Mesothelial cell of epicardium (in vitro differentiated cells): Measurements from ENCODE around the gene GPR146. TPM values are rescaled to one million over a fixed set of nuclear protein-coding genes. Genes with fewer than 3 reads are reported as not detected.

Experiments used
- DNase-seq, 2 experiments: peaks; one replicate each; pipeline ENCODE4 v3.0.0; 2021; ENCODE audit warnings: low spot score in 2 of 2; ENCODE audit not compliant: unreplicated experiment in 2 of 2
- H3K27ac Mint-ChIP-seq: 2 replicates; pipeline ENCODE4 v1.8.0; 2021; ENCODE audit warnings: mixed read lengths
- H3K27me3 Mint-ChIP-seq: 2 replicates; pipeline ENCODE4 v1.8.0; 2021; ENCODE audit warnings: low read depth, mixed read lengths
- H3K36me3 Mint-ChIP-seq: 2 replicates; pipeline ENCODE4 v1.8.0; 2021; ENCODE audit warnings: mixed read lengths
- H3K4me1 Mint-ChIP-seq: 2 replicates; pipeline ENCODE4 v1.8.0; 2021; ENCODE audit warnings: mixed read lengths
- H3K4me3 Mint-ChIP-seq: 2 replicates; pipeline ENCODE4 v1.8.0; 2021; ENCODE audit warnings: mild to moderate bottlenecking, moderate library complexity, mixed read lengths
- H3K9me3 Mint-ChIP-seq: 2 replicates; pipeline ENCODE4 v1.8.0; 2021; ENCODE audit warnings: mixed read lengths
- total RNA-seq: library from RNA; stranded (reverse); gene quantifications from 3 replicates; pipeline ENCODE4 v1.2.1, GENCODE V29; 2021
- TF ChIP-seq, protein P1 (sequence below): fragments of 200-600 bp; sonication (generic); IDR thresholded peaks from one replicate; pipeline ENCODE4 v1.5.0; 2021; ENCODE audit warnings: antibody characterized with exemption; ENCODE audit not compliant: unreplicated experiment

GPR146 gene
- total RNA-seq, 1 donor from 2014 or later, result 1.0 TPM

GRCh38 chr7:1046722-1047679 is 2.7 kb downstream of the GPR146 start:
- TF ChIP-seq, protein P1, sequence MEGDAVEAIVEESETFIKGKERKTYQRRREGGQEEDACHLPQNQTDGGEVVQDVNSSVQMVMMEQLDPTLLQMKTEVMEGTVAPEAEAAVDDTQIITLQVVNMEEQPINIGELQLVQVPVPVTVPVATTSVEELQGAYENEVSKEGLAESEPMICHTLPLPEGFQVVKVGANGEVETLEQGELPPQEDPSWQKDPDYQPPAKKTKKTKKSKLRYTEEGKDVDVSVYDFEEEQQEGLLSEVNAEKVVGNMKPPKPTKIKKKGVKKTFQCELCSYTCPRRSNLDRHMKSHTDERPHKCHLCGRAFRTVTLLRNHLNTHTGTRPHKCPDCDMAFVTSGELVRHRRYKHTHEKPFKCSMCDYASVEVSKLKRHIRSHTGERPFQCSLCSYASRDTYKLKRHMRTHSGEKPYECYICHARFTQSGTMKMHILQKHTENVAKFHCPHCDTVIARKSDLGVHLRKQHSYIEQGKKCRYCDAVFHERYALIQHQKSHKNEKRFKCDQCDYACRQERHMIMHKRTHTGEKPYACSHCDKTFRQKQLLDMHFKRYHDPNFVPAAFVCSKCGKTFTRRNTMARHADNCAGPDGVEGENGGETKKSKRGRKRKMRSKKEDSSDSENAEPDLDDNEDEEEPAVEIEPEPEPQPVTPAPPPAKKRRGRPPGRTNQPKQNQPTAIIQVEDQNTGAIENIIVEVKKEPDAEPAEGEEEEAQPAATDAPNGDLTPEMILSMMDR, result no peak
- no peaks in the 10 kb centered on the region for H3K36me3 Mint-ChIP-seq
- no peak overlapping the region for H3K27ac Mint-ChIP-seq
- no peaks in the 10 kb centered on the region for H3K27me3 Mint-ChIP-seq
- H3K4me3 Mint-ChIP-seq, result no peak overlapping the region
- H3K4me1 Mint-ChIP-seq, result peaks cover 30% of the 10 kb centered on the region
- no peak for DNase-seq
- H3K9me3 Mint-ChIP-seq, result no peaks in the 10 kb centered on the region

DNA sequence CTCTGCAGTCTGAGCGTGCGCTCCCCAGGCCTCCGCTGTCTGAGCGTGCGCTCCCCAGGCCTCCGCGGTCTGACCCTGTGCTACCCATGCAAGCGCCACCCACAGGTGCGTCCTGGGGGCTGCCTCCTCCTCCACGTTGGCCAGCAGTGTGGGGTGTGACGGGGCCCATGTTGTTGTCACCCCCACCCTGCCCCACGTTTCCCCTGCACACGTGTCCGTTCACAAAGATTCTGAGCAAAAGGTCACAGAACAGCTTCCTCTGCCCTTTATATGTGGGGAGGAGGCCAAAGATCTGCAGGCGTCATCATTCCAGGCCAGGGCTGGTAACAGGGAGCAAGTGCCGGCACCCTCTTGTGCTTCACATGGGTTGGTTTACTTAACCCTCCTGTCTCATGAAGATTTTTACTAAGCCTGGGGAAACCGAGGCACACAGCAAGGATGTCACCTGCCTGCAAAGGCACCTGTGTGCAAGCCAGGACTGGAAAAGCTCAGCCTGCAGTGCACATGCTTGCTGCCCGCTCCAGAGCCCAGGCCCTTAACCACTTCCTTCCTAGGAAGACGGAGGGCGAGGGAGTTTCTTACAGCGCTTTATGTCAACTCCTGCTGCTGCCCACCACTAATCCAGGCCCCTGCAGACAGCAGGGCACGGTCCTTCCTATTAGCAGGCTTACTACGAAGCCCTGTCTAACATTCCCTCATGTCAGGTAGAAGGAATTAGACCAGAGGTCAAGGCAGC is 4.8 kb downstream of the GPR146 start:
- TF ChIP-seq, protein P1, result no peak
- peaks cover 17% of the 10 kb centered on the region for H3K4me1 Mint-ChIP-seq
- H3K9me3 Mint-ChIP-seq, result no peaks in the 10 kb centered on the region
- no peaks in the 10 kb centered on the region for H3K27me3 Mint-ChIP-seq
- no peak overlapping the region for H3K4me3 Mint-ChIP-seq
- no peak overlapping the region for H3K27ac Mint-ChIP-seq
- no peaks in the 10 kb centered on the region for H3K36me3 Mint-ChIP-seq
- DNase-seq, result no peak

GRCh38 chr7:1049801-1050200 is 5.5 kb downstream of the GPR146 start:
- Mint-ChIP-seq H3K9me3 (no peaks in the 10 kb centered on the region), H3K36me3 (no peaks in the 10 kb centered on the region), H3K27ac (no peak overlapping the region), H3K27me3 (no peaks in the 10 kb centered on the region), H3K4me1 (peaks cover 17% of the 10 kb centered on the region), H3K4me3 (no peak overlapping the region)
- no peak for DNase-seq
- TF ChIP-seq, protein P1, result no peak

- no peaks in the 10 kb centered on the region for H3K27me3 Mint-ChIP-seq
- DNase-seq, result no peak
- no peaks in the 10 kb centered on the region for H3K36me3 Mint-ChIP-seq
- H3K4me1 Mint-ChIP-seq, result peaks cover 11% of the 10 kb centered on the region
- no peak overlapping the region for H3K4me3 Mint-ChIP-seq
- TF ChIP-seq, protein P1, result no peak
- H3K27ac Mint-ChIP-seq, result no peak overlapping the region
- no peaks in the 10 kb centered on the region for H3K9me3 Mint-ChIP-seq
Measured at GRCh38 chr7:1050254-1050906, 6.0 kb downstream of the GPR146 start.

DNA sequence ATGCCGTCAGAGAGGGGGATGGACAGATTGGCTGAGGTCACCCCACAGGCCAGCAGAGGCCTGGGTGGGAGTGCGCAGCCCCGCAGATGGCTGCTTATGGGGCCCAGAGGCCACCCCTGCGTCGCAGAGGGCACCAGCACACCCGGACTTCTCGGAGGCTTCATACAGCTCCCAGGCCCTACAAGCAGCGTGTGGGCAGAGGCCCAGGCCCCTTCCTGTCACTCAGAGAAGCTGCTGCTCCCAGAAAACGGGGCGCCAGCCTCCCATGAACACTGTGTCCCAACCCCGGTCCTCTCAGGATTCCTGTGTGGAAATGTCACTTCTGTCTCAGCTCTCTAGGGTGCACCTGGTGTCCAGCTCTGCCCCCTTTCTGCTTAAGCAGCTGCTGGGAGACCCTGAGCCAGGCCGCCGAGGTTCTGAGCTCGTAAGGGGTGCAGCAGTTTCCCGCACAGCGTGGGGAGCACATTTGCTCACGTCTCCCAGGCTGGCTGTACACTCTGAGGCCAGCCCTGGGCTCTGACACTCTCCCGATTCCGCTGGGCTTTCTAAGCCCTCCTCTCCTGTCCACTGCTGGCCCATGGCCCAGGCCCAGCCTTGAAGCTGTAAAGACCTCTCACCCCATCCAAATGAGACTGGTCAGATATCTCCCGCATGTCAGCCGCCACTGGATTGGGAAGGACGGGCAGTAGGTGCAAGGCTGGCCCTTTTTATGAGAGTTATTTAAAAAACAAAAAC is 6.8 kb downstream of the GPR146 start:
- Mint-ChIP-seq H3K9me3 (no peaks in the 10 kb centered on the region), H3K27me3 (no peaks in the 10 kb centered on the region), H3K27ac (no peak overlapping the region), H3K36me3 (no peaks in the 10 kb centered on the region), H3K4me3 (no peak overlapping the region), H3K4me1 (peaks cover 10% of the 10 kb centered on the region)
- TF ChIP-seq, protein P1, result no peak
- DNase-seq, result no peak
